Metanephros (tissue), 2 donors: ENCODE results near the gene IRAG1. TPM values are rescaled to one million over a fixed set of nuclear protein-coding genes. Genes with fewer than 3 reads are reported as not detected.

ENCODE experiments used
- small RNA-seq: library from RNA; depleted of rRNA; stranded (forward); fragments of <200 nt; gene quantifications from one replicate; pipeline ENCODE3, GENCODE V24; 2014; ENCODE audit warnings: low replicate concordance
- total RNA-seq: library from RNA; depleted of rRNA; stranded (reverse); fragments of >200 nt; gene quantifications from one replicate; pipeline ENCODE4 v1.2.3, GENCODE V29; 2014

The IRAG1 gene
- 11.2 TPM for total RNA-seq

GRCh38 chr11:10693509-10694081, at the start of gene IRAG1:
Gene IRAG1 (minus strand): TSS chr11:10693755. CDS start chr11:10693602, 153 bp downstream.

Small RNAs within 50 kb of the gene (small RNA-seq; reads per million reads assigned to genes)
- gene RF00019 = not detected

Other genes with a start within 250 kb of the IRAG1 start
- 11.2 TPM for gene AMPD3, start 238.5 kb downstream of the IRAG1 start, total RNA-seq
- gene RNF141, start 152.6 kb downstream of the IRAG1 start, total RNA-seq = 30.9 TPM
- gene LYVE1, start 125.1 kb downstream of the IRAG1 start, total RNA-seq = 43.6 TPM
- 36.7 TPM for gene CTR9, start 57.5 kb upstream of the IRAG1 start, total RNA-seq
- 535 TPM for gene EIF4G2, start 115.2 kb upstream of the IRAG1 start, total RNA-seq
- gene ZBED5, start 164.3 kb upstream of the IRAG1 start, total RNA-seq = 49.0 TPM